ENCODE results near the gene ANXA5.

The ANXA5 gene

DNA sequence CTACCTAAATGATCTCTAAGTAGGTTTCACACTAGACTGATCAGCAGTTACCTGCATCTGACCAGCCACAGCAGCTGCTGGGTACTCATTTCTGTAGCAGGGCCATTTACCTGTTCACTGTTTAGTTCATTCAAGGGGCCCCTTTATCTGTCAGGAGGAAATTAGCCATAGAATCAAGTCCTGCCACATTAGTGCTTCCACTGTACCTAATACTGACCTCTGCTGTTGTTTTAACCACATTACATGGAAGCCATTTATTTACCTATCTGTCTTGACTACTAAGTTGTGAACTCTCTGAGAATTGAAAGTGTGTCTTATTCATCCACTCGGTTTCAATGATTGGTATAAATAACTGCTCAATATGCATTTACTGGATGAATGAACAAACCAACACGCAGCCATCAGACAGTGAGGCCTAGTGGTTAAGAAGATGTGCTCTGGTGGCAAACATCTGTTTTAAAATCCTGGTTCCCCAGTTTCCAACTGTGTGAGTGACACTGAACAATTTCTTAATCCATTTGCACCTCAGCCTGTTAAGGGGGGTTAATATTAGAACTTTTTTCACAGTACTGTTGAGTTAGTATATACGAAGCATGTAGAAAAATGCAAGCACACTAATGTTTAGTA, 30.0 kb upstream of the ANXA5 start:
- Histone ChIP-seq H4K20me1 (ENCODE audit: insufficient read depth, low read length) (no peaks in the 10 kb centered on the region), H3K27ac (ENCODE audit: low read depth, low read length, poor library complexity, severe bottlenecking) (no peak overlapping the region), H3K9me2 (ENCODE audit: low read depth, low read length) (no peaks in the 10 kb centered on the region), H3K4me3 (ENCODE audit: low read depth, low read length, poor library complexity, severe bottlenecking) (no peak overlapping the region), H3F3A (ENCODE audit: insufficient read depth, low read length) (no peaks in the 10 kb centered on the region), H3K9me3 (ENCODE audit: low read length) (no peaks in the 10 kb centered on the region), H2AFZ (ENCODE audit: low read length) (no peak overlapping the region), H3K79me2 (ENCODE audit: insufficient read depth, low read length) (no peaks in the 10 kb centered on the region), H3K27me3 (ENCODE audit: insufficient read depth, low read length) (no peaks in the 10 kb centered on the region), H3K9ac (ENCODE audit: low read length) (no peak overlapping the region), H3K36me3 (ENCODE audit: insufficient read depth, low read length) (no peaks in the 10 kb centered on the region), H3K4me1 (ENCODE audit: insufficient read depth, low read length, severe bottlenecking) (no peaks in the 10 kb centered on the region), H3K4me2 (ENCODE audit: low read length) (no peak overlapping the region)
- TF ChIP-seq, protein P1, sequence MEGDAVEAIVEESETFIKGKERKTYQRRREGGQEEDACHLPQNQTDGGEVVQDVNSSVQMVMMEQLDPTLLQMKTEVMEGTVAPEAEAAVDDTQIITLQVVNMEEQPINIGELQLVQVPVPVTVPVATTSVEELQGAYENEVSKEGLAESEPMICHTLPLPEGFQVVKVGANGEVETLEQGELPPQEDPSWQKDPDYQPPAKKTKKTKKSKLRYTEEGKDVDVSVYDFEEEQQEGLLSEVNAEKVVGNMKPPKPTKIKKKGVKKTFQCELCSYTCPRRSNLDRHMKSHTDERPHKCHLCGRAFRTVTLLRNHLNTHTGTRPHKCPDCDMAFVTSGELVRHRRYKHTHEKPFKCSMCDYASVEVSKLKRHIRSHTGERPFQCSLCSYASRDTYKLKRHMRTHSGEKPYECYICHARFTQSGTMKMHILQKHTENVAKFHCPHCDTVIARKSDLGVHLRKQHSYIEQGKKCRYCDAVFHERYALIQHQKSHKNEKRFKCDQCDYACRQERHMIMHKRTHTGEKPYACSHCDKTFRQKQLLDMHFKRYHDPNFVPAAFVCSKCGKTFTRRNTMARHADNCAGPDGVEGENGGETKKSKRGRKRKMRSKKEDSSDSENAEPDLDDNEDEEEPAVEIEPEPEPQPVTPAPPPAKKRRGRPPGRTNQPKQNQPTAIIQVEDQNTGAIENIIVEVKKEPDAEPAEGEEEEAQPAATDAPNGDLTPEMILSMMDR (IDR thresholded peaks at IDR 0.05; ENCODE audit: low read length): peak; percentile 69
- TF ChIP-seq EZH2 (IDR thresholded peaks at IDR 0.05; ENCODE audit: borderline replicate concordance, low read length): no peak

DNA sequence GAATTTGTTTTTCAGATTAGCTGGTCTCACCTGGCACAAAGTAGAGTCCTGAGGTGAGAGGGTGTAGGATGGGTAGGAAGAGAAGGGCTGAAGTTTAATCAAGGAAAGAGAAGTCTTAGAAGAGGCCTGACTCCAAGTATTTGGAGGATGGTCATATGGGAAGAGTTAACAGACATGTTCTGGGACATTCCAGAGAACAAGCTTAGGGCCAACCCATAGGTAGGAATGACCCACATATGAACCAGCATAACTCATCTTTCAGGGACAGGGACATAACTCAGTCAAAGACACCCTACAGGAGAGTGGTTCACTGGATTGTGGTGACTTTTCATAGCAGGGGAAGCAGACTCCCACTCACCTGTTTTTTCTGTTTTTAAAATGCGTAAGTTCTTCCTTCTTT, 27.9 kb upstream of the ANXA5 start:
- H3K27me3 ChIP-seq (ENCODE audit: insufficient read depth, low read length): no peaks in the 10 kb centered on the region
- no peaks in the 10 kb centered on the region for H3K9me3 ChIP-seq (ENCODE audit: low read length)
- no peak overlapping the region for H3K4me3 ChIP-seq (ENCODE audit: low read depth, low read length, poor library complexity, severe bottlenecking)
- no peak overlapping the region for H3K4me2 ChIP-seq (ENCODE audit: low read length)
- H3K36me3 ChIP-seq (ENCODE audit: insufficient read depth, low read length): no peaks in the 10 kb centered on the region
- no peak overlapping the region for H3K9ac ChIP-seq (ENCODE audit: low read length)
- TF ChIP-seq EZH2 (IDR thresholded peaks at IDR 0.05; ENCODE audit: borderline replicate concordance, low read length): no peak
- TF ChIP-seq, protein P1 (IDR thresholded peaks at IDR 0.05; ENCODE audit: low read length): no peak
- no peak overlapping the region for H3K27ac ChIP-seq (ENCODE audit: low read depth, low read length, poor library complexity, severe bottlenecking)
- H3K4me1 ChIP-seq (ENCODE audit: insufficient read depth, low read length, severe bottlenecking): no peaks in the 10 kb centered on the region
- H3F3A ChIP-seq (ENCODE audit: insufficient read depth, low read length): no peaks in the 10 kb centered on the region
- no peak overlapping the region for H2AFZ ChIP-seq (ENCODE audit: low read length)
- H4K20me1 ChIP-seq (ENCODE audit: insufficient read depth, low read length): no peaks in the 10 kb centered on the region
- no peaks in the 10 kb centered on the region for H3K9me2 ChIP-seq (ENCODE audit: low read depth, low read length)
- no peaks in the 10 kb centered on the region for H3K79me2 ChIP-seq (ENCODE audit: insufficient read depth, low read length)

DNA sequence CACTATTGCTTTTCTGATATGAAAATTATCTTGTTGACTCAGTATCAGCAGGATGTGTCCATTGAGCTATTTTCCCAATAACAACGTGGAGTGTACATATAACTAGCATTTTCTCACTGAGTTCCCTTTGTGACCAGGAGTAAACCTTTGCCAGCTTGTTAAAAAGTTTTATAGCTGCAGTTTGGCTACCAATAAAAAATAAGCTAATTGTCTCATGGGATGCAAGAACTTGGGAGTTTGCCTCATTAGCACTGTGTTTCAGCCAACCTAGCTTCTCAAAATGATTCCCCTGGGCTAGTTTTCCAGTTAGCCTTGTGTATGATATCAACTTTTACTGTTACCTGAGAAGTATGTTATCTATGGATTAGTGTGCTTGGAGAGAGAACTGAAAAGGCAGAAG, 24.9 kb upstream of the ANXA5 start:
- H3K9me2 ChIP-seq (ENCODE audit: low read depth, low read length): no peaks in the 10 kb centered on the region
- H2AFZ ChIP-seq (ENCODE audit: low read length): no peak overlapping the region
- H3K9ac ChIP-seq (ENCODE audit: low read length): no peak overlapping the region
- no peaks in the 10 kb centered on the region for H3K9me3 ChIP-seq (ENCODE audit: low read length)
- TF ChIP-seq, protein P1 (IDR thresholded peaks at IDR 0.05; ENCODE audit: low read length): no peak
- TF ChIP-seq EZH2 (IDR thresholded peaks at IDR 0.05; ENCODE audit: borderline replicate concordance, low read length): no peak
- no peaks in the 10 kb centered on the region for H3K27me3 ChIP-seq (ENCODE audit: insufficient read depth, low read length)
- no peaks in the 10 kb centered on the region for H3F3A ChIP-seq (ENCODE audit: insufficient read depth, low read length)
- no peaks in the 10 kb centered on the region for H4K20me1 ChIP-seq (ENCODE audit: insufficient read depth, low read length)
- no peak overlapping the region for H3K4me3 ChIP-seq (ENCODE audit: low read depth, low read length, poor library complexity, severe bottlenecking)
- H3K27ac ChIP-seq (ENCODE audit: low read depth, low read length, poor library complexity, severe bottlenecking): no peak overlapping the region
- no peaks in the 10 kb centered on the region for H3K4me1 ChIP-seq (ENCODE audit: insufficient read depth, low read length, severe bottlenecking)
- no peaks in the 10 kb centered on the region for H3K79me2 ChIP-seq (ENCODE audit: insufficient read depth, low read length)
- no peak overlapping the region for H3K4me2 ChIP-seq (ENCODE audit: low read length)
- H3K36me3 ChIP-seq (ENCODE audit: insufficient read depth, low read length): no peaks in the 10 kb centered on the region

Measured in OCI-LY1 (cell line).